GM18870 (cell line): ENCODE measurements around the gene PLXNC1.
A peak's percentile ranks its signal among the peaks of the same experiment; 100 is the strongest.

Experiments used
- ATAC-seq: cut with Tn5 transposase; IDR thresholded peaks from one replicate; pipeline ENCODE4 v1.9.1; 2021; ENCODE audit warnings: moderate library complexity; ENCODE audit not compliant: unreplicated experiment

The PLXNC1 gene

GRCh38 chr12:94147991-94148738, at the start of gene PLXNC1:
PLXNC1 (plus strand) TSS chr12:94148577; CDS start chr12:94148972, 395 bp downstream.
- peak; percentile 25 for ATAC-seq

DNA sequence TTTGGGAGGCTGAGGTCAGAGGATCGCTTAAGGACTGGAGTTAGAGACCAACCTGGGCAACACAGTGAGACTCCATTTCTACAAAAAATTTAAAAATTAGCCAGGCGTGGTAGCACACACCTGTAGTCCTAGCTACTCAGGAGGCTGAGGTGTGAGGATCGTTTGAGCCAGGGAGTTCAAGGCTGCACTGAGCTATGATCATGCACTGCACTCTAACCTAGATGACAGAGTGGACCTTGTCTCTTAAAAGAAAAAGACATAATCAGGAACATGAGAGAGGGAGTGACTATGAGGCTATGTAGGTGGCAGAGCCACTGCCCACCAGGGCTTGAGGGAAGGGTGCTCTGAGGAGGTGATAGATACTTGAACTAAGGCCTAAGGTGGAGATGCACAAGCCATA, 49.2 kb upstream of the PLXNC1 start:
- ATAC-seq = no peak

- ATAC-seq = no peak
Observed at GRCh38 chr12:94099632-94100031, 48.7 kb upstream of the PLXNC1 start.

- ATAC-seq = no peak
Observed at GRCh38 chr12:94100211-94100627, 48.2 kb upstream of the PLXNC1 start.

- ATAC-seq = no peak
Observed at GRCh38 chr12:94100990-94101737, 47.2 kb upstream of the PLXNC1 start.

DNA sequence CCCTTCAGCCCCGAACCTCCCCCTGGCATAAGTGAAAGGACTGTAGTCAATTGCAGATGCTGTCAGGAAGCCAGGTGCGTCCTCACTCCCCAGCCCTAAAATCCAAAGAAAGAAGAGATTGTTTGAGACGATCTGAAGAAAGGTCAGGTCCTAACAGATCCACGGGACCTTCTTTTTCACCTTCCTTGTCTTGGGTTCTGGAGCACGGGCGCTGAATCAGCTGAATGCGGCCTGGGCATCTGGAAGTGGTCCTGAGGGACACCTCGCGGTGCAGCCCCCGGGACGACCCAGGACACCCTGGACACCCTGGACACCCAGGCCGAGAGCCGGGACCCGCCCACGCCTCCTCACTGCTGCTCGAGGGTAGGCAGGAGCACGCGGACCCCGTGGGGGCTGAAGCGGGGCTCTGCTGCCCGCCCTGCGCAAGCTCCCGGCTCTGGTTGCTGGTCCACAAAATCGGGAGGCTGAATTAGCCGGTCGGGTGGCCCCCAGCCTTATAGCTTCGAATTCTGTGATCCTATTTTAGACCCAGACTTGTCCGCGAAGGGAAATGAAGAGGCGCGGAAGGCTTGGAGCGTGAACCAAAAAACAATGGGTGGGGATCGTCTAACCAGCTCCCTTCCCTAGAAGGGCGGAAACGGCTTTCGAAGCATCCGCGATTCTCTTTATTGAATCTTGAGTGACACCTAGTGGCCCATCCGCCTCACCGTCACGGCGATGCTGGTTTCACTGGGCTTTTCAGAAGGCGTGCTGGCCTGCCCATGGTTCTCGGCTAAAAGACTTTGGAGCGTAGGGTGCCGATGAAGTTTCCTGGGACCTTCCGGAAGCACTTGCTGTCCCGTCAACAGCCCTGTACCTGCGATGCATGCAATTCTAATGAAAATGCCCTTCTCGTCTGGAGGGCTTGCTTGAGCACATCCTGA, 46.4 kb upstream of the PLXNC1 start:
- ATAC-seq = peak; percentile 73

- no peak for ATAC-seq
Observed at GRCh38 chr12:94103986-94104385, 44.4 kb upstream of the PLXNC1 start.

DNA sequence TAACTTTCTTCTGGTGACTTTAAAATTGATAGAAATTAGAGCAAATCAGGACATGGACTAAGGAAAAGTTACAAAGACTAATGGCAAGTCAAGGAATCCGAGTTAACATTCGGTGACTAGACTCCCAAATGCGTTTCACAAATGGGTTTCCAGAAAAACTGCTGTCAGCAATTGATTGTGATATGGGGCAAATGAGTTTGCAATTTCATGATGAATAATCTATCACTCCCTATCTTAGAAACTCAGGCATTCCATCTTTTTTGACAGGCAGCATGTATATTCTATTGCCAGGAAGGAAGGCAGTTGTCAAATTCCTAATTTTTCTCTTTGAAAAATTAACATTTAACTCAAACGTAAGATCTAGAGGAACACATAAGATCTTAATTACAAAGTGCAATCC, 40.5 kb upstream of the PLXNC1 start:
- ATAC-seq = no peak

DNA sequence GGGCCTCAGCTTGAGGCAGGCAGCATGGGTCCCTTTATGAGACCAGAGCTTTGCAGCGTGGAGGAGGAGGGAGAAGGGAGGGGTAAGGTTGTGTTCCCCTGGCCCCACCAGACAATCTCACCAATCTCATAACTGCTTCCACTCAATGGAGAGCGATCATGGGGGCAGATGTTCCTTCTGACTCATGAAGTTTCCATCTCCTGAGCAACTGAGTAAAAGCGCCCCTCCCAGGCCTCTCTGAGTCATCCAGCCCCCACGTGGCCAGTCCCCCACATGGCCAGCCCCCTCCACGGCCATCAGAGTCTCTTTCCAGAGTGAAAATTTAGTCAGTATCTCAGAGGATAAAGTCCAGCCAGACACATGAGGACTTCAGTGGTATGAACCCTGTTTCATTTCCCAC, 39.2 kb upstream of the PLXNC1 start:
- no peak for ATAC-seq

GRCh38 chr12:94110258-94110657, 38.1 kb upstream of the PLXNC1 start:
- ATAC-seq = no peak

DNA sequence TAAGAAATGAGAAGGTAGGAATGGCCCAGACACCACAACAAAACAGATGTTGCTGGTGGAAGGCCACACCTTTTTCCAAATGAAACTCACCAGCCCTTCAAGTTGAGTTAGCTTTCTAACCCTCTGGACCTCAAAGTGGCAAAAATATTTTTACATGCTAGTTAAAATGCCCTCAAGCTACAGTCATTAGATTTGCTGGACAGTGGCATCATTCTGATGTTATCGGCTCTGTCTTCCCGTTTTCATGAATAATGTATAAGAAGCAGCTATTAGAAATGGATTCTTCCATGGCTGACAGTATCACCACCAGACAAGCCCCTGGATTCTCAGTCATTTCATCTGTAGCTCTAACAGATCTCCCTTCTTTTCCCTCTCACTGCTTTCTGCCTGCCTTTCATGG, 37.1 kb upstream of the PLXNC1 start:
- no peak for ATAC-seq

DNA sequence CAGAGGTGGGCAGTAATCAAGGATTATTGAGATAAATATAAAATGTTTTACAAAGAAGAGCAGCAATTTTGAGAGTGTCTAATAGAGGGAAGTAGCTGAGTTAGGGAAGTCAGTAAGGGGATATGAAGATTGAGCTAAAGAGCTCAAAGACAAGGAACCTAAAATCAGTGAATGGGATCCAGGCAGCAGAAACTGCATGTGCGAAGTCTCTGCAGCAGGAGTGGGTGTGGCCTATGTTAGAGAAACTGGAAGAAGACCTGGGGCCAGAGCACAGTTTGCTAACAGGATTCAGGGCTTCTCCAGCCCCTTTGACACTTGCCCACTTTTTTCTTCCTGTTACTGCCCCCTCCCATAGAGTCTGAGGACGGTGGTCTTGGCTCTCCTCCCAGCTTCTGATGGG, 36.3 kb upstream of the PLXNC1 start:
- no peak for ATAC-seq

DNA sequence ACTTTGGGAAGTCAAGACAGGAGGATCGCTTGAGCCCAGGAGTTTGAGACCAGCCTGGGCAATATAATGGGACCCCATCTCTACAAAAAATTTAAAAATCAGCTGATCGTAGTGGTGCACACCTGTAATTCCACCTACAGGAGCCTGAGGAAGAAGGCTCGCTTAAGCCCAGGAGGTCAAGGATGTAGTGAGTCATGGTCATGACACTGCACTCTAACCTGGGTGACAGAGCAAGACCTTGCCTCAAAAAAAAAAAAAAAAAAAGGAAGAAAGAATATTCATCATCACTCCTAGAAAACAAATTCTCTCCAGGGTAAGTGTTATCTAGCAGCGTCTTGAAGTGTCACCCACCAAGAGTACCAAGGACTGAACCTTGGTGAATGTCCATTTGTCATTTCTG, 34.2 kb upstream of the PLXNC1 start:
- no peak for ATAC-seq

DNA sequence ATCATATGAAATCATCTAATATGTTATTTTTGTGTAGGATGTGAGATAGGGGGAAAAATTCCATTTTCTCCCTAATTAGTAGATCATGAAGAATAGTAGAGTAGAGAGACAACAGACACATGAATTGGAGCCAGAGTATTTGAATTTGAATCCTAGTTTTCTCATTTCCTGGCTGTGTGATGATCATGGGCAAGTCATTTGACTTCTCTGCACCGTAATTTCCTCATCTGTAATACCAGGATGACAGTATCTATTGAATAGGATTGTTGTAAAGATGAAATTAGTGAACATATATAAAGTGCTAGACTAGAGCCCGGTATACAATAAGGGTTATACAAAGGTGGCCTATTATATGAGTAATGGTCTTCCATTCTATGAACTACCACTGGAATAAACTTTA, 32.2 kb upstream of the PLXNC1 start:
- no peak for ATAC-seq

DNA sequence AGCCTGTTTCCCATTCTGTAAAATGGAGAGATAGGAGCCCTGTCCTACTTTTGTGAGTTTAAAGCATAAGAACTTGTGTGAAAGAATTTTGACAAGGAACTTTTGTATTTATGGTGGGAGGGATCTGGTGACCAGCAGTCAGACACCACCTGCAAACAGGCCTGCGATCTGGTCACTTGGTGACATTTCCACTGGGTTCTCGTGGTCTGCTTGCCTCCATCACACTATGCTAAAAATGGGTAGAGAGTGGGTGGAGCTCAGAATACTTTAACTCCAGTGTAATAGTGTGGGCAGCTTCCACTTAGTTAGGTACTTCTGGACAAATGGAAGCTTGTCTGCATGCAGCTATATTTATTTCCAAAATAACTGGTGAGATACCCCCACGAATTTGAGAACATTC, 26.5 kb upstream of the PLXNC1 start:
- no peak for ATAC-seq

- ATAC-seq = no peak
Observed at GRCh38 chr12:94122591-94122990, 25.8 kb upstream of the PLXNC1 start.

DNA sequence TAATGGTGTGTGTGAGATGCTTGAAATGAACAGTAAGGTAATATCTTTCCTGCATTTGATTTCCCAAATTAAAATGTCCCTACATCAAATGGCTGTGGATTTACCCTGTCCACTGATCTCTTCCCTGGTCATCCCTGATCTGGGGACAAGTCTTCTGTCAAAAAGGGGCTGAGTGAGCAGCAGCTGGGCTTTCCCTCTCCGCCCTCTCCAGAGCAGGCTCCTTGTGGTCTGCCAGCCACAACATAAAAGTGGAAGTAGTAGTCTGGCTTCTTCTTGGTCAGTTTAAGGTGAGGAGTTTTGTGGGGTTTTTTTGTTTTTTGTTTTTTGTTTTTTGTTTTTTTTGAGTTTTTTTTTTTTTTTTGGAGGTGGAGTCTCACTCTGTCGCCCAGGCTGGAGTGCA, 25.2 kb upstream of the PLXNC1 start:
- no peak for ATAC-seq

DNA sequence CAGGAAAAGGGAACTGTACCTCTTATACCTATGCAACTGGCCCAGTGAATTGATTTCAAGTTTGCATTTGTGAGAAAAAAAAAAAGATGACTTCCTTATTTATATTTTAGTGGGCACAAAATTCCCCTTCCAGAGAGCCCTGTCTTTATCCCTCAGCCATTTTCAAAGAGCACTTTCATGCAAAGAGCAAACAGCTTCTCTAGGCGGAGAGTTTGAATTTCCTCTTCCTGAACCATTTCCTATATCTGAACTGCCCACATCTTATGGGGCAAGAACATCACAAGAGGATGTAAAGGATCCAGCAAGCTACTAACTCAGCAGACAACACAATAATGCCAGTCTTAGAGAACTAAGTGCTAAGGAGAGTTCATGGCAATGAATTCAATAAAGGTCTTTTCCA, 22.3 kb upstream of the PLXNC1 start:
- ATAC-seq = no peak

DNA sequence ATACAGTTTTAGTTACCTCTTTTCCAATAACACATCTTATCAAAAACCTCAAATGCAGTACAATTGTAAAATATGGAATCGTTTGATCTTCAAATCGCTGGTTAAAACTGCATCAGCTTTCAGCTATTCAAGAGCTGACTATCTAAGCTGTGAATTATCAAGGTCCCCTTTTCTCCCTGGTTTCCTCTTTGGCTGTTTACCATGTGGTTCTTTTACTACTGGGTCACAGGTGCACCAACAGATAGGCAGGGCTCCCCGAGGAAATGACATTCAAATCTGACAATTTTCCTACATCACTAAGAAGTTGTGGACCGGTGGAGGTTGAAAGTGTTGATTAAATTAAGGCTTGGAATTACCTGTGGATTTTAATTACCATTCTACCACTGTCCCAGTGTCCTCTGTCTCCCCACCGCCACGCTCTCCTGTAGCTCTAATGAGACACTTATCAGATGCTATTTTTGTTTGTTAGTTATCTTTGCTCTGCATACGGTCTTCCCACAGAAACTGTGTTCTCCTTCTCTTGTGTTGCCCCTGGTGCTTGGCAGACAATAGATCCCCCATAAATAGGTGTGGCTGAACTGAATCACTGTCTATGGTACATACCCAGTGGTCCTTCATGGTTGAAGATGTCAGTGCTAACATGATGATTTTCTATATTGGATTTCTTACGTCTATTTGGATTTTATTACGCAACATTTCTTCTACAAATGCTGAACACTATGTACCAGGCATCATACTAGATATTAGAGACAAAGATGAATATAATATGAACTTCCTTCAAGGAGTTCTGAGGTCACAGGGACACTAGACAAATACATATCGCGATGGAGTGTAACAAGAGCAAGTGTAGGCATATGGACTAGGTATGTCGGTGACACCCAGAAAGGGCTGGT, 20.9 kb upstream of the PLXNC1 start:
- ATAC-seq = no peak

DNA sequence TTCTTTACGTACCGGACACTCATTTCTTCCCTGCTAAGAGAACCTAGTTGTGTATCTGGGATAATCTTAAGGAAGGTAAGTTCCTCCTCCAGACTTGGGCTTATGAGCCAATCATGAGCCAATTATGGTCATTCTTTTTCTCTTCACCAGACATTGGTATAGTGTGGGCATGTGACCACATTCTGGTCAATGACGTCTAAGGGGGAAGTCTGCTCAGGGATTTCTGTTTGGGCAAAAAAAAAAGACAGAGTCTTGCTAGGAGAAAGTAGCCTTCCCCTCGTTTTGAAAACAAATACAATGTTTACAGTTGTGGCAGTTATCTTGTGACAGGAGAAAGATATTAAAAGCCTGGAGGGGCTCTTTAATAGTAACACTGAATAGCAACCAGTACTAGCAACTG, 20.1 kb upstream of the PLXNC1 start:
- ATAC-seq = no peak
